ENCODE measurements around the gene PHC2.

PHC2 gene

DNA sequence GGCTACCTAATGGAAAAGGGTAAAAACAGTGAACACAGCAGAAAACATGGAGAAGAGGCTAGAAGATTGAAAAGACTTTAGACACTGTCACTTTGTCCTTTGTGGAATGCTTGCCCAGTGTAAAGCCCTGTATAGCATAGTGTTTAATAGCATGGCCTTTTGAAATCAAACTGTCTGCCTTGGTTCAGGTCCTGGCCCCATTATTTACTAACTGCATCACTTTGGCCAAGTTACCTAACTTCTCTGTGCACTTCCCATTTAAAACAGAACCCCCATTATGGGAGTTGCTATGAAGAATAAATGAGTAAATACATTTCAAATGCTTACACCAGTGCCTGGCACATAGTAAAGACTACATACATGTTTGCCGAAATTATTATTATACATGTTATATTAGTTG lies 12.1 kb downstream of the PHC2 start:
- no peaks in the 10 kb centered on the region for H3K79me2 ChIP-seq (ENCODE audit: insufficient read depth, low read length)
- TF ChIP-seq, protein P1, sequence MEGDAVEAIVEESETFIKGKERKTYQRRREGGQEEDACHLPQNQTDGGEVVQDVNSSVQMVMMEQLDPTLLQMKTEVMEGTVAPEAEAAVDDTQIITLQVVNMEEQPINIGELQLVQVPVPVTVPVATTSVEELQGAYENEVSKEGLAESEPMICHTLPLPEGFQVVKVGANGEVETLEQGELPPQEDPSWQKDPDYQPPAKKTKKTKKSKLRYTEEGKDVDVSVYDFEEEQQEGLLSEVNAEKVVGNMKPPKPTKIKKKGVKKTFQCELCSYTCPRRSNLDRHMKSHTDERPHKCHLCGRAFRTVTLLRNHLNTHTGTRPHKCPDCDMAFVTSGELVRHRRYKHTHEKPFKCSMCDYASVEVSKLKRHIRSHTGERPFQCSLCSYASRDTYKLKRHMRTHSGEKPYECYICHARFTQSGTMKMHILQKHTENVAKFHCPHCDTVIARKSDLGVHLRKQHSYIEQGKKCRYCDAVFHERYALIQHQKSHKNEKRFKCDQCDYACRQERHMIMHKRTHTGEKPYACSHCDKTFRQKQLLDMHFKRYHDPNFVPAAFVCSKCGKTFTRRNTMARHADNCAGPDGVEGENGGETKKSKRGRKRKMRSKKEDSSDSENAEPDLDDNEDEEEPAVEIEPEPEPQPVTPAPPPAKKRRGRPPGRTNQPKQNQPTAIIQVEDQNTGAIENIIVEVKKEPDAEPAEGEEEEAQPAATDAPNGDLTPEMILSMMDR (conservative IDR thresholded peaks at IDR 0.05; ENCODE audit: low read length): no peak

DNA sequence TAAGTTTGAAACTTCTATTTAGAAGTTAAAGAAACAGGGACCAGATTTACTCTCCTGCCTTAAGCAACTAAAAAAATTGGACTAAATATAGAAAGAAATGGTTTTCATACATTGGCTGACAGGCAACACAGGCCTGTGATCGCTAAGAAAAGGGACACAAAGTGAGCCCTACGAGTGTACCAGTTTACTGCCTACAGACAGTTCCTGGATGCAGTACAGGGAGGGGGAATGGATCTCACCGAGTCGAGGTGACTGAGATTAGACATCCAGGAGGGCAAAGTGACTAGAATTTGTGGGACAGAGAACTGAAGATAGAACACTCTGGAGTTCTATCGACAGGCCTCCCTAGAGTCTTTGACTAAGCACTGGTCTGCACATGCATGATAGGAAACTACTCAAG lies 16.0 kb downstream of the PHC2 start:
- no peaks in the 10 kb centered on the region for H3K4me1 ChIP-seq (ENCODE audit: insufficient read depth, low read length, poor library complexity, severe bottlenecking)
- H3K27me3 ChIP-seq (ENCODE audit: insufficient read depth, low read length, poor library complexity, severe bottlenecking): no peaks in the 10 kb centered on the region
- no peak overlapping the region for H3K4me2 ChIP-seq (ENCODE audit: low read depth, low read length, poor library complexity, severe bottlenecking)
- no peak overlapping the region for H3K9ac ChIP-seq (ENCODE audit: low read depth, low read length, poor library complexity, severe bottlenecking)
- no peaks in the 10 kb centered on the region for H3K9me2 ChIP-seq (replicated peaks; ENCODE audit: low read depth, low read length)
- peaks cover 7% of the 10 kb centered on the region; the same call in 1 of the 2 replicates for H3K9me3 ChIP-seq (ENCODE audit: insufficient read depth, low read depth, low read length)
- no peak overlapping the region for H3K4me3 ChIP-seq (ENCODE audit: low read length, poor library complexity, severe bottlenecking)
- no peak overlapping the region for H2AFZ ChIP-seq (ENCODE audit: low read length)
- no peaks in the 10 kb centered on the region for H3F3A ChIP-seq (ENCODE audit: low read depth)
- no peaks in the 10 kb centered on the region for H3K79me2 ChIP-seq (ENCODE audit: insufficient read depth, low read length)
- TF ChIP-seq, protein P1 (conservative IDR thresholded peaks at IDR 0.05; ENCODE audit: low read length): no peak
- no peak for TF ChIP-seq EZH2phosphoT487 (IDR thresholded peaks at IDR 0.05; ENCODE audit: borderline replicate concordance)
- no peaks in the 10 kb centered on the region for H4K20me1 ChIP-seq (ENCODE audit: insufficient read depth, low read length, poor library complexity, severe bottlenecking)
- no peaks in the 10 kb centered on the region for H3K36me3 ChIP-seq (ENCODE audit: insufficient read depth, low read length)

More for the DNA sequence above, 12.1 kb downstream of the PHC2 start:
- Histone ChIP-seq H3F3A (ENCODE audit: low read depth) (no peaks in the 10 kb centered on the region), H3K9ac (ENCODE audit: low read depth, low read length, poor library complexity, severe bottlenecking) (no peak overlapping the region), H2AFZ (ENCODE audit: low read length) (no peak overlapping the region), H3K4me2 (ENCODE audit: low read depth, low read length, poor library complexity, severe bottlenecking) (no peak overlapping the region), H3K4me1 (ENCODE audit: insufficient read depth, low read length, poor library complexity, severe bottlenecking) (no peaks in the 10 kb centered on the region), H3K36me3 (ENCODE audit: insufficient read depth, low read length) (no peaks in the 10 kb centered on the region), H3K9me2 (replicated peaks; ENCODE audit: low read depth, low read length) (no peaks in the 10 kb centered on the region), H3K4me3 (ENCODE audit: low read length, poor library complexity, severe bottlenecking) (no peak overlapping the region), H3K27me3 (ENCODE audit: insufficient read depth, low read length, poor library complexity, severe bottlenecking) (no peaks in the 10 kb centered on the region), H4K20me1 (ENCODE audit: insufficient read depth, low read length, poor library complexity, severe bottlenecking) (no peaks in the 10 kb centered on the region), H3K9me3 (ENCODE audit: insufficient read depth, low read depth, low read length) (peaks cover 7% of the 10 kb centered on the region; the same call in 1 of the 2 replicates)

DNA sequence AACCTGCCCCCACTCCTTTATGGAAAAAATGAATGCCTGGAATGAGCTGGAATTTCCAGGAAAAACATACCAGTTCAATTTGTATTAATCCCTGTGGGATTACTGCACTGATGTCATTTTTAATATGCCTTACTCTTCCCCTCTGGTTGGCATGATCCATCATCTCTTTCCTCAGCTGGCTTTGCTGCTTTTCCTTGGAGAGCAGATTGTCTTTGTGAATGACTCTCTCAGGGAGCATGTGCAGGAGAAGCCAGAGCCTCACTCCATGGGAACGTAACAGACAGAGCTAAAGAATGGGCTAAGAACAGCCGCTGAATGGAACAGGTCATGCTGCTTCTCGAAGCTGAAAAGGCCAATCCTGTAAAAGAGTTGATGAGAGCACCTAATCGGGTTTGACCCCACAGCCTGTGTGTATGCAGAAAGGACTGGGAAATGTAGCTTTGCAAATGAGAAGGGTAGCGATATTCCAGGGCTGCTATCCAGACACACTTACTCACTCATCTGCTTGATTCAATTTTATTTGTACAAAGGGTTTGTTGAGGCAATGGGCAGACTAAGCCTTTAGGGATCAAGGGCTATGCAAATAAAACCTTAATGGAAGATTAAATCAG lies 20.7 kb downstream of the PHC2 start:
- Histone ChIP-seq H3K79me2 (ENCODE audit: insufficient read depth, low read length) (no peaks in the 10 kb centered on the region), H2AFZ (ENCODE audit: low read length) (no peak overlapping the region), H3K27me3 (ENCODE audit: insufficient read depth, low read length, poor library complexity, severe bottlenecking) (no peaks in the 10 kb centered on the region), H3F3A (ENCODE audit: low read depth) (no peaks in the 10 kb centered on the region), H3K9ac (ENCODE audit: low read depth, low read length, poor library complexity, severe bottlenecking) (no peak overlapping the region), H3K36me3 (ENCODE audit: insufficient read depth, low read length) (no peaks in the 10 kb centered on the region), H3K9me3 (ENCODE audit: insufficient read depth, low read depth, low read length) (no peaks in the 10 kb centered on the region), H3K4me1 (ENCODE audit: insufficient read depth, low read length, poor library complexity, severe bottlenecking) (no peaks in the 10 kb centered on the region), H3K9me2 (replicated peaks; ENCODE audit: low read depth, low read length) (no peaks in the 10 kb centered on the region), H3K4me3 (ENCODE audit: low read length, poor library complexity, severe bottlenecking) (no peak overlapping the region), H4K20me1 (ENCODE audit: insufficient read depth, low read length, poor library complexity, severe bottlenecking) (no peaks in the 10 kb centered on the region), H3K4me2 (ENCODE audit: low read depth, low read length, poor library complexity, severe bottlenecking) (no peak overlapping the region)
- TF ChIP-seq EZH2phosphoT487 (IDR thresholded peaks at IDR 0.05; ENCODE audit: borderline replicate concordance): no peak
- TF ChIP-seq, protein P1 (conservative IDR thresholded peaks at IDR 0.05; ENCODE audit: low read length): no peak
